GM21529 (cell line): Measurements from ENCODE around the gene USP53.
"Not testable (repeated sequence)": the region's sequence is repeated elsewhere in the genome, so short reads cannot be mapped to it uniquely, and the experiment has no call there.

Experiments
- ATAC-seq: cut with Tn5 transposase; IDR thresholded peaks from one replicate; pipeline ENCODE4 v1.9.1; 2021; ENCODE audit not compliant: unreplicated experiment

Gene USP53

DNA sequence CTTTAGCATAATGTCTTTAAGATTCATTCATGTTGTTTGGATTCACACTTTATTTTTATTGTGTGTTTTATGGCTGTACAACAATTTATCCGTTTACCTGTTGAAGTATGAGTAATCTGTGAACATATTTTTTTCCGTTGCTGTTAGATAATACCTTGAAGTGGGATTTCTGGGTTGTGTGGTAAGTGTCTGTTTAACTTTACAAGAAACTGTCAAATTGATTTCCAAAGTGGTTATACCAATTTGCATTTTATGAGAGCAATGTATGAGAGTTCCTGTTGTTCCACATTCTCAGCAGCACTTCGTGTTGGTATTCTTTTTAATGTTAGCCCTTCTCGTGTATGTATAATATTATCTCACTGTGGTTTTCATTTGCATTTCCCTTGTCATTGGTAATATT lies 53.6 kb downstream of the USP53 start:
- ATAC-seq: no peak

DNA sequence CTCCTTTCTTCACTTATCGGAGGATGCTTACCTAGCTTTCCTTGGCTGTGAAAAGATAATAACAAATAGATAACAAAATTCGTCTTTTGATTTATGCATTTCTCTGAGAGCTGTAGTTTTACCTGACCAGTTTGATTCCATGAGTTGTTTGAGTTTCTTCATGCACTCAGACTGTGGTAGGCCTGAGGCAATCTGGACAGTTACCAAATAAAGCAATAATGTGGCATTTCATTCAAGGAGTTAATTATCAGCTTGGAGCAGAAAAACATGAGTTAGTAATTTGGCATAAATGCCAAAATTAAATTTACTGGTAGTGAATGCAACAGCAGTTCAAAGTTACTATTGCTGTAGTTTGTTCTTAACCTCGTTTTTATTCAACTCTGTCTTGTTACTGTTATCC lies 56.0 kb downstream of the USP53 start:
- no peak for ATAC-seq

DNA sequence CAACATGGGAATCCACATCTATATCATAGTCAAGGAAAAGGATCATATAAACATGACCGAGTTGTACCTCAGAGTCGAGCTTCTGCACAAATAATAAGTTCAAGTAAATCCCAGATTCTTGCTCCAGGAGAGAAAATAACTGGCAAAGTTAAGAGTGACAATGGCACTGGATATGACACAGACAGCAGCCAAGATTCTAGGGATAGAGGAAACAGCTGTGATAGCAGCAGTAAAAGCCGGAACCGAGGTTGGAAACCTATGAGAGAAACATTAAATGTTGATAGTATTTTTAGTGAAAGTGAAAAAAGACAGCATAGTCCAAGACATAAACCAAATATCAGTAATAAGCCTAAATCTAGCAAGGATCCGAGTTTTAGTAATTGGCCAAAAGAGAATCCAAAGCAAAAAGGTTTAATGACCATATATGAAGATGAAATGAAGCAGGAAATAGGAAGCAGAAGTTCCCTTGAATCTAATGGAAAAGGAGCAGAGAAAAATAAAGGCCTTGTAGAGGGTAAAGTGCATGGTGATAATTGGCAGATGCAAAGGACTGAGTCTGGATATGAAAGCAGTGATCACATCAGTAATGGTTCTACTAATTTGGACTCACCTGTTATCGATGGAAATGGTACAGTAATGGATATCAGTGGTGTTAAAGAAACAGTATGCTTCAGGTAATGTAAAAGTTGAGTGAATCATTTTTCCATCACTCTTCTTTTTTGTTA lies 59.0 kb downstream of the USP53 start:
- no peak for ATAC-seq

GRCh38 chr4:119279541-119279940 lies 67.0 kb downstream of the USP53 start:
- ATAC-seq: not testable (repeated sequence)

GRCh38 chr4:119279945-119280344 lies 67.4 kb downstream of the USP53 start:
- not testable (repeated sequence) for ATAC-seq

- no peak for ATAC-seq
These were observed 68.9 kb downstream of the USP53 start for GRCh38 chr4:119281393-119281792.

DNA sequence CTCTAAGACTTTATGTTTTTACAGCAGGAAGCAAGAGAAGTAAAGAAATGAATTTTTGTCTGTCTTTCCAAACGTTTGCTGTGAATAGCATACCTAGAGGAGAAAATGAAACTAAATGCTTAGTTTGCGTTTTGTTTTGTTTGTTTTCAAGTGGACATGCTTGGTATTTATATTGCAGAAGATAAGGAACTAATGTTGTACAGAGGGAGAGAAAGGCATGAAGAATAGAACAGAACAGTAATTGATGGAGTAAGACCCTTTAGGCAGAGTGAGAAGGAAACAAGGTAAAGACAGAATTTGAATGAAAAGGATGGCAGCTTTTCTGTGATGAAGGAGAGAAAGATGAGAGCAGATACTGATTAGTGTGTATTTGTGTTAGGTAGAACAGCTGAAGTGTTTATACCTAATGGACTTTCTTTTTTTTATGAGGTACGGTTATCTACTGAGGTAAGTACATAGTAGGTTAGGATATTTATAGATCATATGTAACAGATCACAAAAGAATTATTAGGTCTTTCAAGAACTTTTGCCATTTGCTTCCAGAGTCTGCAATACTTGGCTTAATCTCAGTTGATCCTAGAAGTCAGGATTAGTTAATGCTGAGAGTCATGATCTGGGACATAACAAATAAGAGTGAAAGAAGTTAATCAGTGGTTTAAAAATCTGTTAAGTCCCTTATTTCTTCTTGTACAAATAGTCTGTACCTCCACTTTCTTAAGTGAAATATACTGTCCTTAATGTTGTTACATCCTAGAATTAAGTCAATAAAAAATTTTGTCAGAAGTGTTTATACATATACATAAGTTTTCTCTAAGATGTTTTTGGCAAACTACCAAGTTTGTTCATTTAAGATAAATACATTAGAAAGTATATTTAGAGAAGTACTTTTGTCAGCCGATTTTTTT lies 72.6 kb downstream of the USP53 start:
- ATAC-seq: peak; percentile 78

GRCh38 chr4:119286377-119287002 lies 74.0 kb downstream of the USP53 start:
- no peak for ATAC-seq

DNA sequence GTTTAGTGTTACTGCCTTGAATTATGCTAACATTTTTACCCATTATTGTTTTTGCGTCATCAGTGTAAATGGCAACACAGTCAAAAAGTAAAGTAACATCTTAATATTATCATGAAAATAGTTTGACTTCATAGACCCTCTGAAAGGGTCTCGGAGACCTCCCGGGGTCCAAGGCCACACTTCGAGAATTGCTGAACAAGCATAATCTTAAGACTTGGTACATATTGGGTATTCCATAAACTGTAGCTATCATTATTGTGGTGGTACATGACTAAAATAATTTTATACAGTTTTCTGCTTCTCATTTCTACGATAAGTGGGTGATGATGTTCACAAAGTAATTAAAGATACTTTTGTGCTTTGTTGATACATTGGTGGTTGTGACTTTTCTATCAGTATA lies 76.8 kb downstream of the USP53 start:
- no peak for ATAC-seq

GRCh38 chr4:119290598-119290997 lies 78.1 kb downstream of the USP53 start:
- no peak for ATAC-seq

GRCh38 chr4:119296356-119296755 lies 83.8 kb downstream of the USP53 start:
- no peak for ATAC-seq

DNA sequence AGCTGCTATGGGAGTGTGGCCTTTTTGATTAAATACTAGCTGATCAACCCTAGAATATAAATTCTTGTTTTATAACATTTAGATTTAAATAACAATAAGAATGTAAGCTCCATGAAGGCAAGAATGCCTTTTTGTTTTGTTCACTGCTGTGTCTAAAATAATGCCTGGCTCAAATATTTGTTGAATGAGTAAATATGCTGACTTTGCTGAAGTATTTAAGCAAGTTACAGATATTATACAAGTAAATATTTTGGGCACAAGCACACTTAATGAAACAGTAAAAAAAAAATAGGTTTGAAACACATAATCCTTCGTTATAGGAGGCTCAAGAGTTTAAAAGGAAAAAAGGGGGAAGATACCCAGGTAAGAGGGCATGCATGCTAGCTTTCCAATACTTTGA lies 85.3 kb downstream of the USP53 start:
- no peak for ATAC-seq

- no peak for ATAC-seq
These were observed 86.8 kb downstream of the USP53 start for GRCh38 chr4:119299260-119299671.

DNA sequence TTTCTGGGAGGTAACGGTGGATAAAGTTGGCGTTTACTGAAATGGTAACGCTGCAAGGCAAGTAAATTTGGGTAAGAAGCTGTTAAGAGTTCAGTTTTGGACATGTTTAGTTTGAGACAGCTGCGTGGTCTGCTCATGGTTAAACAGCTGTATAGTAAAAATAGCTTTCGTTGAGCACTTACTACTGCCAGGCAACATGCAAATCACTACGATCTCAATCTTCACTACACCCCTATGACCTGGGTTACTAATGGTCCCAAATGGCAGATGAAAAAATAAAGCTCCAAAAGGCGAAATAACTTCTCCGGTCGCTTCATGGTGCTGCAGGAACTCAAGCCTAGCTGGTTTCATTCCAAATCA lies 87.2 kb downstream of the USP53 start:
- peak; percentile 66 for ATAC-seq

DNA sequence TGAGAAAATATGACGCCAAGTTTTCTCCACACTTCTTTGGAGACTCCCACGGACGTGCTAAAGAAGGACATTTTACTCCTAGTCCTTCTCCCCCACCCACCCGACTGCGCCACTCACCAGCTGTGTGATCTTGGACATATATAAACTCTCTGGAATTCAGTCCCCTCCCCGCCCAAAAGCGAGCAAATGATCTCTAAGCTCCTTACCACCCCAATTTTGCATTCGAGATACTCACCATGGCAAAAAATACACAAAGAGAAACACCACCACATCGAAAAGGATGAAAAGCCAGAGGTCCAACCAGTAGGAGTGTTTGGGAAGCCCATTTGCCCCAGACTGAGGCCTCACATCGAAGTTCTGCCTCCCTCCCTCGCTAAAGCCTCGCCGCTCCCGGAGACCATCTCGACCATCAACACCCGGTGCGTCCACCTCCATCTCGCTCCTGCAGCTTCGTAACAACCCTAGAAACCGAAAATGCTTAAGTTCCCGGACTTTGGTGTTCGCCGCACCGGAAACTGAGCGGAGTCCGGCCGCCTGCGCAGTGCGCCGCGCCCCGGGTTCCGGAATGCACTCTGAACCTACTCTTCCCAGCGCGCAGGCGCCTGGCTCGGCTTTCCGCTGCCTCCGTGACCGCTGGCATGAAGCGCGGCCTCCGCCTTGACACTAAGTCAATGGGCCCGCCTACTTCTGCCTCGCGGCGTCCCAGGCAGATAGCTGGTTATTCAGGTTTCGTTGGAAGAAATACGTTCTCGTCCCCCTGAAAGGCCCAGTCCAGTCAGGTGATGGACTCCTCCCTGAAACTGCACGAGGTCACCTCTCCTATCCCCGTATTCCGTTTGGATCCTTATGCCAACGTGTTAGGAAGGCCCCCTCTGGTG lies 87.8 kb downstream of the USP53 start:
- ATAC-seq: peak; percentile 93

DNA sequence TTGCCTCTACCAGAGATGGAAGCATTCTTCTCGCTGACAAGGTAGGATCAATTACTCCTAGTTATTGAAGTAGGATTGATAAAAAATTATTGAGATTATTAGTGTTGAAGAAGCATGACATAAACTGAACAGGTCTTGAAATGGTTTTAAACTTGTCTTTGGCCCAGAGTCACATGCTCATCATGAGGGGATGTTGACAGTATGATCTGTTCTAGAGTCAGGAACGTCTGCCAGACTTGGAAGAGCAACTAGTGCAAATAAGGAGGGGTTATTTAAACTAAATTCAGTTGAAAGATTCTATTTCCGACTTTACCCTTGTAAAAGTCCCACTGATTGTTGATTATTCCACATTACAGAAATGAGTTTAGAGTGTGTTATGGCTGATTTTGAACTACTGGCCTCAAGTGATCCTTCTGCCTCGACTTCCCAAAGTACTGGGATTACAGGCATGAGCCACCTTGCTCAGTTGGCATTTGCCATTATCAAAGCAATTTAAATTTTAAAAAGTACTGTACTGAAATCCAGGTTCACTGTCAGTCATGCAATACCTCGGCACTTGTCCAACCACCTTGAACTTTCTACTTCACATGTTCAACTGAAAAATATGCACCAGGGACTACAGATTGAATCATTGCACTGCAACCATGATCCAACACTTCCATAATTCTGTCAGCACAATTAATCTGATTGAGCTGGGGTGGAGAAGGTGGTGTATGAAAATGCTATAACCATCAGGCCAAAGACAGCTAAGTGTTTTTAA lies 89.7 kb downstream of the USP53 start:
- ATAC-seq: no peak

DNA sequence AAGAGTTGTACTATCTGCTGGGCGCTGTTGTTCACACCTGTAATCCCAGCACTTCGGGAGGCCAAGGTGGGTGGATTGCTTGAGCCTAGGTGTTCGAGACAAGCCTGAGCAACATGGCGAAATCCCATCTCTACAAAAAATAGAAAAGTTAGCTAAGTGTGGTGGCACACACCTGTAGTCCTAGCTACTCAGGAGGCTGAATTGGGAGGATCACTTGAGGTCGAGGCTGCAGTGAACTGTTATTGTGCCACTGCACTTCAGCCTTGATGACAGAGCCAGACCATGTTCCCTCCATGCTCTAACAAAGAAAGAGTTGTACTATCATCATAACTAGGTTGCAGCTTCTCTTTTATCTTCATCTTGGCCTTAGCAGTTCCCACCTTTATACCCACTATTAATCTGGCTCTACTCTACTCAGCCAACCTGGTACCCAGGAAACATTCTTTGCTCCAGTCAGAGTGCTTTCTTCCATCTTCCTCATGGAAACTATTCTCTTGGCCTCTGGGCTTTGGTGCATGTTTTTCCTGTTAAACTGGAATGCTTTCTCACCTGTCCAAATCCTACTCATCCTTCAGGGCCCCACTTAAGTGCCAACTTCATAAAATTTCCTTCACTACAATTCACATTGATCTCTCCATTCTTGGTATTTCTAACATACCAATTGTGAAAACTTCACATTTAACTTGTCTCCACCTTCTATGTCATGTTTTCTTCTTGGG lies 91.2 kb downstream of the USP53 start:
- no peak for ATAC-seq

DNA sequence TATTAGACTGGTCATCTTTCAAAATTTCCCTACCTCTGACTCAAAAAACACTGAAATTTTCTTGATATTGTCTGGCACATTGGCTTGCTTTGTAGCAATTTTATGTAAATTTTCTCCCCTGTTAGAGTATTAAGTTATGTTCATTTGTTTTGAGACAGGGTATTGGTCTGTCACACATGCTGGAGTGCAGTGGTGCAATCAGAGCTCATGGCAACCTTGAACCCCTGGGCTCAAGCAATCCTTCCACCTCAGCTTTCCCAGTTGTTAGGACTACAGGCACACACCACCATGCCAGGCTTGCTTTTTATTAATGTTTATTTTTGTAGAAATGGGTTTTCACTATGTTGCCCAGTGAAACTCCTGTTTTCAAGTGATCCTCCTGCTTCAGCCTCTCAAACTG lies 91.9 kb downstream of the USP53 start:
- ATAC-seq: no peak

GRCh38 chr4:119307606-119308005 lies 95.1 kb downstream of the USP53 start:
- ATAC-seq: no peak

DNA sequence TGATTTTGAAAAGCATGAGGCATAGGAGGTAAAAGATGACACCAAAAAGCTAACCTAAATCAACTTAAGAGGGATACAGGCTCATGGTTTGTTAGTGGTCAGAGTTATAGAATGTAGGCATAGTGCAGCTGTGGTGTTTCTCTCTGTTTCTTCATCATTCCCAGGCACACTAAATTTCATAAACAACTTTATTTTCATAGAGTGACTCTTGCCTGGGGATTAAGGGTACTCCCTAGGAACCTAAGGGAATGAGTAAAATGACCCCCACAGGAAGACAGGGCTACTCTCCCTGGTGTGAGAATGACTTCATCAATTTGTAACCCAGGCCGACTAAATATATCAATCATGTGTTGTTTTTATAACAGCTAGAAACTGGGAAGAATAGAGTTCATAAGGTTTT lies 98.3 kb downstream of the USP53 start:
- no peak for ATAC-seq
